GM12801 (cell line): ENCODE measurements around the gene UNC79.

Experiments used
- CTCF ChIP-seq: IDR thresholded peaks from one replicate; pipeline ENCODE4 v1.5.1; 2011; ENCODE audit warnings: control low read depth; ENCODE audit not compliant: insufficient read length; ENCODE audit errors: extremely low read depth

Gene UNC79

GRCh38 chr14:93606091-93606490, 175.4 kb downstream of the UNC79 start:
- no peak for TF ChIP-seq CTCF

DNA sequence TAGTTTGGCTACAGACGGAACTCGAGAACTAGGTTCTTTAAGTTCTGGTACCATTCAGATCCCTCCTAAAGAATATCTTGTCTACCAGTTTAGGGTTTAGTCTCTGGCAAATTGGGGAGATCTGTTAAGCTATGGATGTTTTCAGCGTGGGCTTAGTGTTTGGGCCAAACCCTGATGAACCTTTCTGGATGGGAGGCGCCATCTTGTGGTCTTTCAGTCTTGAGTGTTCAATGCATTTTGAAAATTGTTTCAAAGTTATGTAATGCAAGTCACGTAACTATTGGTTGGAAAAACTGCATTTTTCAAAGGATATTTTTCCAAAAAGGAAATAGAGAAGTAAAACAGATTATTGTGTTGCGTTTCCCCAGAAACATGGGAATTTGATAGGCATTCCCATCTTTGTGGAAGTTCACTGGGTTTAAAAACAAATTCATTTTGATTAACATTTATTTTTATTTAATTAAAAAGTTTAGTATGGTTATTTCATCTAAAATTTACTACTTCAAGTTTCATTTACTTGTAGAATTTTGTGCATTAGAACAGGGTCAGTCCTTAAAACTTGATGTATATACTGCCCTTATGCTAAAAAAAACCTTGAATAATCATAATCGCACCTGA, 188.5 kb downstream of the UNC79 start:
- TF ChIP-seq CTCF = no peak

GRCh38 chr14:93628048-93628447, 197.3 kb downstream of the UNC79 start:
- no peak for TF ChIP-seq CTCF

GRCh38 chr14:93629643-93630042, 198.9 kb downstream of the UNC79 start:
- no peak for TF ChIP-seq CTCF

DNA sequence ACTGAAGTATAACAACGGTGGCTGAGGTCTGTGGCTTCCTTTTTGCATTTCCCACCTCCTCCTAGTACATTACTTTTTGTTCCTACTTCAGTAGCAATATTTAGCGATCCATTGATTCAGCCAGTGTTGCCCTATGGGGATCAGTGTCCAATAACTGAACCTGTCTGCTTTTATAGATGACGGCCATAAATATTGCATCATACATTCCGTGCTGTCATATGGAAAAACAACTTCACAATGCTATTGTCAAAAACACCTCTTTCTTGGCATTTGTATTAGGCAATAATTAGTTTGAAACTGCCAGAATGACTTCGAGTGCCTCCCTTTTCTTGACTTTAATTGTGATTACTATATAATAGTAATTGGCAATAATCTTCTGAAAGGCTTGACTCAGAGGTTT, 208.1 kb downstream of the UNC79 start:
- TF ChIP-seq CTCF = no peak

- TF ChIP-seq CTCF = no peak
Measured at GRCh38 chr14:93643127-93643526, 212.4 kb downstream of the UNC79 start.

- TF ChIP-seq CTCF = no peak
Measured at GRCh38 chr14:93643676-93644075, 212.9 kb downstream of the UNC79 start.

DNA sequence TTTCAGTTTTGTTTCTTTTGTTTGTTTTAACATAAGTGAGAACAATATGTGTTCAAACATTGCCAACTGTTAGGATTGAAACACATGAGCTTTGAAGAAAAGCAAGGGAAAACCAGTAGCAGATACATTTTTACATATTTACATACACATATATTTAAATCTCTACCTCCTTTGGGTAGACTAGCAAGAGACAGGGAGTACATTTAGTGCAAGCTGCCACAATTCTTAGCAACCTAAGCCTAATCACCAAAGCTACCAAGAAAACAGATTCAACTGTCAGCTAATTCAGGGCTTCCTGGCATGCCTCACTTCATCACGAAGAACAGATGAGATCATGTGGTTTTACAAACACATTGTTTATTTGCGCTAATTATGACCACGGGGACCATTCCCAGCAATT, 214.5 kb downstream of the UNC79 start:
- no peak for TF ChIP-seq CTCF
